Coronary artery (tissue), 2 donors: ENCODE data around the gene TCF19.
A peak's percentile ranks its signal among the peaks of the same experiment; 100 is the strongest.

ENCODE experiments used
- DNase-seq: peaks from one replicate; pipeline ENCODE4 v3.0.0-alpha.2; 2017; ENCODE audit warnings: low spot score
- H3K27ac ChIP-seq, 2 donors: fragments of 200-600 bp; sonication (generic); one replicate each; pipeline ENCODE4 v1.5.1; 2016 to 2019
- H3K4me3 ChIP-seq: fragments of 200-600 bp; sonication (generic); 2 replicates; pipeline ENCODE4 v1.5.1; 2016; ENCODE audit warnings: mild to moderate bottlenecking, moderate library complexity
- CTCF ChIP-seq: fragments of 200-600 bp; sonication (generic); IDR thresholded peaks from one replicate; pipeline ENCODE4 v1.5.1; 2019; ENCODE audit warnings: antibody characterized with exemption

Gene TCF19

GRCh38 chr6:31114970-31115849, 43.2 kb upstream of the TCF19 start:
- no peak for TF ChIP-seq CTCF
- DNase-seq, result no peak
- peak overlapping the region; percentile 41 for H3K4me3 ChIP-seq
- peak overlapping the region in 1 of 2 donors; percentile 47 for H3K27ac ChIP-seq

GRCh38 chr6:31115941-31116560, 42.3 kb upstream of the TCF19 start:
- TF ChIP-seq CTCF, result no peak
- Histone ChIP-seq H3K4me3 (no peak overlapping the region), H3K27ac (peak overlapping the region in 1 of 2 donors; percentile 11)
- no peak for DNase-seq

DNA sequence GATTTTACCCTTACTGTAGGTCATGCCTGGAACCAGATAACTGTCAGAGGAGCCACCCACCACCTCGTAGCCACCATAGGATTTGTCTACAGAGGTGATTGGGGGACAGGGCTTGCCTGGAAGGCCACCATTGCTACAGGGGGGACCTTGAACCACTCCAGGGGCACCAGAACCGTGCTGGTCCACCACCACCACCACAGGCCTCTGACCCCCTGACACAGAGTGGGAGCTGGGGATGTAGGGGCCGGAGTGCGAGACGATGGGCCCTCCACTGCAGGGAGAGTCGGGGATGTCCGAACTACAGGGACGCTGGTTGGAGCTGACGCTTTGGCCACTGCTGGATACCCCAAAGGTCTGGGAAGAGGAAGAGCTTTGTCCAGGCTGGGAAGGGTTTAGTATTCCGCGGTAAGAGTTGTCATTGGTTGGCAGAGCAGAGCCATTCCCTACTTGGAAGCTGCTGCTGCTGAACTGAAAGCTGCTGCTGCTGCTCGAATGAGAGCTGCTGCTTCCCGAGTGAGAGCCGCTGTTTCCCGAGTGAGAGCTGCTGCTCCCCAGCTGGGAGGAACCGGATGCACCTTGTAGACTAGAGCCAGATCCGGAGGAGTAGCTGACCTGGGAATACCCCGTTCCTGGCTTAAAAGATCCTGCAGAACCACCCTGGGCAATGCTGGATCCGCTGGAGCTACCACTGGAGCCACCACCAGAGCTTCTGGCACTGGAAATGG, 41.6 kb upstream of the TCF19 start:
- Histone ChIP-seq H3K27ac (no peak overlapping the region), H3K4me3 (peak overlapping the region; percentile 51)
- TF ChIP-seq CTCF, result no peak
- no peak for DNase-seq

GRCh38 chr6:31118178-31118577, 40.2 kb upstream of the TCF19 start:
- DNase-seq, result no peak
- no peak for TF ChIP-seq CTCF
- H3K4me3 ChIP-seq, result no peak overlapping the region
- no peak overlapping the region for H3K27ac ChIP-seq

DNA sequence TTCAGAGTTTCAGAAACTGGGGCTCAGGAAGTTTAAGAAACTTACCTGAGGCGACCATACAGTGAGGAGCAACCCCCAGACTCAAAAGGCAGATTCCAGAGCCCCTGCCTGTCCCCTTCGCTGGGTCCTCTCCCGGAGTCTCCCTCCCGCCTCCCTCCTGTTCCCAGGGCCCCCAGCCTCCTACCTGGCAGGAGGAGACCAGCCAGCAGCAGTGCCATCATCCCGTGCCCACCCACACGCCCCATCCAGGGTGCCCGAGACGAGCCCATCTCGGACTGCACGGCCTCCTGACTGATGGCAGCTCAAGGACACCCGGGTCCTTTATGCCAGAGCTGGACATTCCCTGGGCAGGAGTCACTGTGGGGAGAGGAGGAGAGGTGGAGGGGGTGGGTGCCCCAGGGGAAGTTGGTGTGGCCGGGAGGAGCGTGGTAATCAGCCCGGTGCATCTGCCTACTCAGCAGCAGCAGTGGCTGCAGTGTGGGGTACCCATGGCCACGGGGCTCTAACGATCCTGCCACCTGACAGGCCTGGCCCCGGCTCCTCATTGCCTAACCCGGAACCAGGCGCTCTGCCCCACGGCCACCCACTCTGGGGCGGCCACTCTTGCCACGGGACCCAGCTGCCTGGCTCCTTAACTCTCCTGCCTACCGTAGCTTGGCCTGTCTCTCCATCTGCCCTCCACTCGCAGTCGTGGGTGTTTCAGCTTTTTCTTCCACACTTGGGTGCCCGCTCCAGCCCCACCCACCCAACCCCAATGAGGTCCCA, 38.1 kb upstream of the TCF19 start, which contains the start of gene CDSN:
Gene CDSN (minus strand): TSS at position 296 of the 765 bp plus-strand sequence. CDS start 27 bp downstream, at position 269.
- no peak for DNase-seq
- no peak for TF ChIP-seq CTCF
- no peak within 1 kb of the TSS for H3K4me3 ChIP-seq
- no peak within 1 kb of the TSS for H3K27ac ChIP-seq

- no peak for TF ChIP-seq CTCF
- Histone ChIP-seq H3K27ac (no peak overlapping the region), H3K4me3 (no peak overlapping the region)
- DNase-seq, result no peak
Observed at GRCh38 chr6:31121131-31121790, 37.1 kb upstream of the TCF19 start.
